Ectodermal cell (in vitro differentiated cells): ENCODE data around the gene DNM3.

Experiments
- H3K27ac ChIP-seq: 2 replicates; pipeline ENCODE4 v1.7.0; 2013; ENCODE audit warnings: mild to moderate bottlenecking, low read depth, low read length; ENCODE audit not compliant: insufficient read depth, poor library complexity, severe bottlenecking
- H3K27me3 ChIP-seq: 2 replicates; pipeline ENCODE4 v1.7.0; 2013; ENCODE audit warnings: mild to moderate bottlenecking, low read length; ENCODE audit not compliant: insufficient read depth, control insufficient read depth, poor library complexity, severe bottlenecking
- H3K36me3 ChIP-seq: one replicate; pipeline ENCODE4 v1.7.0; 2013; ENCODE audit warnings: low read length; ENCODE audit not compliant: control insufficient read depth, insufficient read depth
- H3K4me1 ChIP-seq: one replicate; pipeline ENCODE4 v1.7.0; 2013; ENCODE audit warnings: low read length; ENCODE audit not compliant: control insufficient read depth, insufficient read depth
- H3K4me3 ChIP-seq: 2 replicates; pipeline ENCODE4 v1.7.0; 2013; ENCODE audit warnings: low read depth, low read length, control low read depth; ENCODE audit not compliant: insufficient read depth
- H3K9me3 ChIP-seq: 2 replicates; pipeline ENCODE4 v1.7.0; 2013; ENCODE audit warnings: mild to moderate bottlenecking, low read length, moderate library complexity; ENCODE audit not compliant: control insufficient read depth
- WGBS, 2 experiments: methylation state at CpG; one replicate each; pipeline ENCODE4 v1.1.7; 2013; ENCODE audit warnings: missing lambda C conversion rate in 2 of 2; 5-methylcytosine and 5-hydroxymethylcytosine counted together

Gene DNM3

DNA sequence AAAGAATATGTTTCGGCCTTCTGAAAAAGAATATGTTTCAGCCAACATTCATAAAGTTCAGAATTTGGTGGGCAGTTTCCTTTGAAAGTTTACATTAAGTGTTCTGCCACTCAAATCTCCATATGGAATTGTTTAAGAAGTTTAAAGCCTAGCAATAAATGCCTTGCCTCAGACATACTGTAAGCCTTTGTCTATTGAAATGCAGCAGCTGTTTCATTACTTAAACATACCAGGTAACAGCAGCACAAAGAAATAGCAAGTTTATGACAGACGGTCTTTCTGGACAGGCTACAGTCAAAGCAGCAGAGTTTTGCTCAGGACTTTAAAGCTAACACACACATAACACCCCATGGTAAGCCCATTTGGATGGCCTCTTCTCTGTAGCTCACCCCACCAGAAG lies 540.6 kb downstream of the DNM3 start:
- H3K27ac ChIP-seq, result no peak overlapping the region
- H3K27me3 ChIP-seq, result no peaks in the 10 kb centered on the region
- H3K4me3 ChIP-seq, result no peak overlapping the region
- H3K9me3 ChIP-seq, result no peaks in the 10 kb centered on the region
- H3K4me1 ChIP-seq, result peaks cover 6% of the 10 kb centered on the region
- 88 to 95% methylated on average over 1 to 2 of the region's 2 CpGs for WGBS, 2 experiments
- H3K36me3 ChIP-seq, result no peaks in the 10 kb centered on the region

DNA sequence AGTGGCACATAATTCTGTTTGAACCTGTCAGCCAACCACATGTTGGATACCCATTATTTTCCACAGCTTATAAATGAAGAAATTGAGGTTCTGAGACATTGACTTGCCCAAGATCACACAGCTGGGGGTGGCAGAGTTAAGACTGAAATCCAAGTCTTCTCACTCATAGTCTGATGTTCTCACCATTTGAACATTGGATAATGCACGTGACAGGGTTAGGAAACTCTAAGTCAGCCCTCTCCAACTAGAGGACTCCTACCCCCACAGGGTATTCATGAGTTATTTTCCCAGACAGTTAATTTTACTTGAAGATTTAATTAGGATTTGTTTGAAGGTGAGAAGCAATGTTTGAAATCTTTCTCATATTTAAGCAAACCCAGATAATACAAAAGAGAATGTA lies 541.1 kb downstream of the DNM3 start:
- Histone ChIP-seq H3K27ac (no peak overlapping the region), H3K9me3 (no peaks in the 10 kb centered on the region), H3K36me3 (no peaks in the 10 kb centered on the region), H3K27me3 (no peaks in the 10 kb centered on the region), H3K4me1 (peaks cover 6% of the 10 kb centered on the region), H3K4me3 (no peak overlapping the region)
- WGBS, 2 experiments, result 96 to 100% methylated on average over 1 of the region's 1 CpG

DNA sequence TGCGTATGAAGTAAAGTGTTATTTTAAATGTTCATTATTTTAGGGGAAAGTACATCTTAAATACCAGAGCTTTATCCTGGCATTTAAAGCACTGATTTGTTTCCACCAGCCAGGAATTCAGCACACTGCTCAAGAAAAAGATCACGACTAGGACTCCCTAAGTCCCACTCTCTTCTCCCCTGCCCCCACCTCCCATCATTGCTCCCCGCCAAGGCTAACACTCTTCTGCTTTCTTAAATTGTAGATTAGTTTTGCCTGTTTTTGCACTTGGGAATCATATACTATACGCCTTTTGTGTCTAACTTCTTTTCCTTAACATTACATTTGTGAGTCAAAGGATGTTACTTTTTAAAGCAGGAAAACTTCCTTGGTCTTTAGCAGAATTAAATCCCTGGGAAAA lies 541.7 kb downstream of the DNM3 start:
- 73 to 83% methylated on average over 2 to 3 of the region's 4 CpGs for WGBS, 2 experiments
- no peaks in the 10 kb centered on the region for H3K9me3 ChIP-seq
- H3K27ac ChIP-seq, result no peak overlapping the region
- peaks cover 6% of the 10 kb centered on the region for H3K4me1 ChIP-seq
- no peaks in the 10 kb centered on the region for H3K36me3 ChIP-seq
- H3K27me3 ChIP-seq, result no peaks in the 10 kb centered on the region
- no peak overlapping the region for H3K4me3 ChIP-seq

DNA sequence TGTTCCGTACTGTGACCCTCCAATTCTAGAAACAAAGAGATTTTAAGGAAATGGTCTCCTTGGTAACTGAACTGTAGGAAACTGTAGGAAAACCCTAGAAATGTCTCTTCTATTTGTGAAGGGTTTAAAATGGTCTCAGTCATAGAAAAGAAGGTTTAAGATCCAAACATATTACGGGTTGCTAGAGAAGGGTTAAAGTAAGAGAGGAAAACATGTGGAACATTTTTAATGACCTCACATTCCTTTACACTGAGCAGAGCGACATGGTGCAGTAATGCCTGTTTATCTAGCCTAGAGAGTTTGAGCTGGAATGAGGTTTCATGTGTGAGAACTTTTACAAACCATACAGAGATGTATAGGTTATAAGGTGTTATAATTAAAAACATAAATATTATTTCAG lies 542.2 kb downstream of the DNM3 start:
- Histone ChIP-seq H3K4me3 (no peak overlapping the region), H3K9me3 (no peaks in the 10 kb centered on the region), H3K27ac (no peak overlapping the region), H3K4me1 (peaks cover 6% of the 10 kb centered on the region), H3K27me3 (no peaks in the 10 kb centered on the region), H3K36me3 (no peaks in the 10 kb centered on the region)
- 72 to 86% methylated on average over 2 to 3 of the region's 3 CpGs for WGBS, 2 experiments

DNA sequence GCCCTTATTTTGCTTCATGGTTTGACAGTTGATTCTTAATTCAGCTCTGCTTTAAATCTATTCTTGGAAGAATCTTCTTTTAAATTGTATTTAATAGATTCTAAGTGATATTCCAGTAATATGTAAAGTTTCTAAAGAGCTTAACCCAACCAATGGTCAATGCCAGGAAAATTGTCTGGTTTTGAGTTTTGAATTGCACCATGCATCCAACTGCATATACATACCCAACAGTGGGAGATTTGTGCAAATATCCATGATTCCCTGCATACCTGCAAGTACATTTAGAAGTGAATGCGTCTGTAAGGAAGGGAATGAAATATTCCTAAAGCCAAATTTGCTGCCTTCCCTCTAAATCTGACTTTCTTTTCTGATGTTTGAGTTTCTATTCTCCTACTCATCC lies 543.4 kb downstream of the DNM3 start:
- Histone ChIP-seq H3K4me3 (no peak overlapping the region), H3K9me3 (no peaks in the 10 kb centered on the region), H3K36me3 (no peaks in the 10 kb centered on the region), H3K27ac (no peak overlapping the region), H3K27me3 (no peaks in the 10 kb centered on the region), H3K4me1 (peaks cover 6% of the 10 kb centered on the region)
- 100% methylated on average over 1 of the region's 1 CpG for WGBS, 2 experiments

DNA sequence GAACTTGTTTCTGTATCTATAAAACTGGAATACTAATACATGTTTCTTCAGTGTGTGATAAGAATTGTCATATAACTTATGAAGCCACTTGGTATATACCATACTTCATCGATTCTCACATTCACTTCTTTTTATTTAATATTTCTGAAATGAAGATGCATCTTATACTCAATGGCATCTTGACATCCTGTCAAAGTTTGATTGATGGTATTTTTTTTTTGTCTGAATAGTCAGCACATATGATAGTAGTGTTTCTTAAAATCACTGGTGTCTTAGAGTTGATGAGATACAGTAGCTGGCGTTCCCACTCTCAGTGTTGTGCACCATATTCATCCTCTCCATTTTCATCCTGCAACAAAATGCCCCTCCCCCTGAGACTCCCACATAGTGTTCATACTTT lies 544.7 kb downstream of the DNM3 start:
- H3K36me3 ChIP-seq, result no peaks in the 10 kb centered on the region
- WGBS, 2 experiments, result 100% methylated on average over 1 of the region's 2 CpGs; no CpG with 5 or more reads in 1 of the 2 experiments
- H3K4me1 ChIP-seq, result peaks cover 11% of the 10 kb centered on the region
- H3K9me3 ChIP-seq, result no peaks in the 10 kb centered on the region
- H3K27ac ChIP-seq, result no peak overlapping the region
- H3K4me3 ChIP-seq, result no peak overlapping the region
- no peaks in the 10 kb centered on the region for H3K27me3 ChIP-seq

DNA sequence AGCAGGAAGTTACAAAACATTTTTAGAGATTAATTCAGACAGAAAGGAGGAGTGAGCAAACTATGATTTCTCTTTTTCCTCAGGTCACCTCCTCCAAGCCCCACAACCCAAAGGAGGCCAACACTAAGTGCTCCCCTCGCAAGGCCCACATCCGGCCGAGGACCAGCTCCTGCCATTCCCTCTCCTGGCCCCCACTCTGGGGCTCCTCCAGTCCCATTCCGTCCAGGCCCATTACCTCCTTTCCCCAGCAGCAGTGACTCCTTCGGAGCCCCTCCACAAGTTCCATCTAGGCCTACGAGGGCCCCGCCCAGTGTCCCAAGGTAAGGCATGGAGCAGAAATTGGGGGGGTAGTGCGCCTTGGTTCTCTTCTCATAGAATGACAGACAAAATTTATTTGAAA lies 547.2 kb downstream of the DNM3 start:
- WGBS, 2 experiments, result 94 to 98% methylated on average over 8 of the region's 8 CpGs
- no peak overlapping the region for H3K4me3 ChIP-seq
- H3K27ac ChIP-seq, result no peak overlapping the region
- H3K27me3 ChIP-seq, result no peaks in the 10 kb centered on the region
- H3K4me1 ChIP-seq, result peaks cover 12% of the 10 kb centered on the region
- H3K9me3 ChIP-seq, result no peaks in the 10 kb centered on the region
- H3K36me3 ChIP-seq, result no peaks in the 10 kb centered on the region

DNA sequence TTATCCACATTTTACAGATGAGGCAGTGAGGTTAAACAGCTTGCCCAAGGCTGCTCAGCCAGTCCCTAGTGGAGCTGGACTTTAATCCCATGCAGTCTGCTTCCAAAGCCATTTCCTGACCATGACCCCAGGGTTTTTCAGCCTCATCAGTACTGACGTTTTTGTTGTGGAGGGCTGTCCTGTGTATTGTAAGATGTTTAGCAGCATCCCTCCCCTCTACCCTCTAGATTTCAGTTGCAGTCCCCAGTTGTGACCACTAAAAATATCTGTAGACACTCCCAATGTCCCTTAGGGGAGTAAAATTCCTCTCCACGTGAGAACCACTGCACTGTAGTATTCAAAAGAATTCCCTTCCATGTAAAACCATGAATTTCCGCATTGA lies 549.0 kb downstream of the DNM3 start:
- H3K27me3 ChIP-seq, result no peaks in the 10 kb centered on the region
- no peaks in the 10 kb centered on the region for H3K9me3 ChIP-seq
- peaks cover 11% of the 10 kb centered on the region for H3K4me1 ChIP-seq
- 36 to 48% methylated on average over 2 to 3 of the region's 3 CpGs for WGBS, 2 experiments
- H3K4me3 ChIP-seq, result no peak overlapping the region
- no peak overlapping the region for H3K27ac ChIP-seq
- H3K36me3 ChIP-seq, result no peaks in the 10 kb centered on the region

DNA sequence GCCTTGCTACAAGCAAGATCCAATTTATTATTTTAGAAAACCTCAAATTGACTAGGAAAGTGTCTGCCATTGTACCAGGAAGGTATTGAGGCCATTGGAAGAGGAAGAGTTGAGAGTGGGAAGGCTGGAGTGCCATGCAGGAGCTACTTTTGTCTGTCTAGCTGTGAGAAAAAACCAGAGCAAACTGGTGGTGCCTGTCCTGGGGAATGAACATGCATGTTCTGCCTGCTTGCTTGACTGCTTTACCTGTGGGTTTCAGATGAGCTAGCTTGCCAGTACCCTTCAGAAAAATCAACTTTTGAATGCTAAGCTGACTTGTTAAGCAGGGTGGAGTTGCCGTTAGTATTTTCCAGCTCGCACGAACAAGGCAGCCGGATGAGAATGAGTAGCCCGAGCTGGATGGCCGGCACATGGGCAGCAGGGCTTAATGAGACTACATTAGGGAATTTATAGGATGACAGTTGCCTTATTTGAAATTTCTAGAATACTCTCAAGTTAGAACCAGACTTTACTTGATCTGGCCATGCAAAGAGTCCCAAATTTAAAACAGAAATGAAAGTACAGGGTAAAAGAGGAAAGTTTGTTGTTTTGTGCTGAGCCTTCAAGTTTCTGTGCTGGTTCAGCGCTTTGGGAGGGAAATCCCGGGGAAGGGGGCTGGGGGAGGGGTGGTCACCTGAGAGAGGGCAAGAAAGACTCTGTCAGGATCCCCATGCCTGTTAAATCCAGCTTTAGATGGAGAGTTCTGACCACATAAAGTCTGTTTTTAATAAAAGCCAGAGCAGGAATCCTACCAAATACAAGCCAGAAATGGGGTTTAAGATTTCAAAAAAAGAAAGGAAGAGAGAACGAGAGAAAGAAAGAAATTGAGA lies 549.6 kb downstream of the DNM3 start:
- H3K4me3 ChIP-seq, result no peak overlapping the region
- H3K27ac ChIP-seq, result no peak overlapping the region
- H3K36me3 ChIP-seq, result no peaks in the 10 kb centered on the region
- no peaks in the 10 kb centered on the region for H3K9me3 ChIP-seq
- 67 to 70% methylated on average over 8 to 9 of the region's 9 CpGs for WGBS, 2 experiments
- H3K27me3 ChIP-seq, result no peaks in the 10 kb centered on the region
- peaks cover 11% of the 10 kb centered on the region for H3K4me1 ChIP-seq

DNA sequence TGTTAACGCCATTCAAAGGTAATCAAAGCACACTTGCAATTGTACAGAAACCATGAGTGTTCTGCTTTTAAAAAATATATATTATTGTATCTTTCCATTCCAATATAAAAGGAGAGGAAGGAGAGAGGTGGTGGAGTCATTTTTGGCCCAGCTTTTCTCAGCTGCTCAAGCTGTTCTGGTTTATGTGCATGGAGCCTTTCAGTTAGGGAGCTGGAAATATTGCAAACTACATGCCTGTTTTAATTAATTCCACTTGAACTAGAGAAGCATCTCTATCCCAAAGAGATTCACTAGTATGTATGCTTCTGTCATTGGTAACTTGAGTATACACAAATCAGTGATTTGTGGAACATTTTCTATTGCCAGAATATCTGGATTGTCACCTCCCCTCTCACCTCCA lies 550.7 kb downstream of the DNM3 start:
- H3K4me3 ChIP-seq, result no peak overlapping the region
- no peaks in the 10 kb centered on the region for H3K36me3 ChIP-seq
- peaks cover 11% of the 10 kb centered on the region for H3K4me1 ChIP-seq
- 100% methylated on average over 1 of the region's 1 CpG; no CpG with 5 or more reads in 1 of the 2 experiments for WGBS, 2 experiments
- H3K27me3 ChIP-seq, result no peaks in the 10 kb centered on the region
- H3K27ac ChIP-seq, result no peak overlapping the region
- no peaks in the 10 kb centered on the region for H3K9me3 ChIP-seq
